HG02588 (cell line): ENCODE data around the gene KIT.
"Not testable (repeated sequence)": the region's sequence is repeated elsewhere in the genome, so short reads cannot be mapped to it uniquely, and the experiment has no call there.

Experiments
- ATAC-seq: cut with Tn5 transposase; IDR thresholded peaks from one replicate; pipeline ENCODE4 v1.9.1; 2021; ENCODE audit warnings: mild to moderate bottlenecking, moderate library complexity; ENCODE audit not compliant: unreplicated experiment

The KIT gene

DNA sequence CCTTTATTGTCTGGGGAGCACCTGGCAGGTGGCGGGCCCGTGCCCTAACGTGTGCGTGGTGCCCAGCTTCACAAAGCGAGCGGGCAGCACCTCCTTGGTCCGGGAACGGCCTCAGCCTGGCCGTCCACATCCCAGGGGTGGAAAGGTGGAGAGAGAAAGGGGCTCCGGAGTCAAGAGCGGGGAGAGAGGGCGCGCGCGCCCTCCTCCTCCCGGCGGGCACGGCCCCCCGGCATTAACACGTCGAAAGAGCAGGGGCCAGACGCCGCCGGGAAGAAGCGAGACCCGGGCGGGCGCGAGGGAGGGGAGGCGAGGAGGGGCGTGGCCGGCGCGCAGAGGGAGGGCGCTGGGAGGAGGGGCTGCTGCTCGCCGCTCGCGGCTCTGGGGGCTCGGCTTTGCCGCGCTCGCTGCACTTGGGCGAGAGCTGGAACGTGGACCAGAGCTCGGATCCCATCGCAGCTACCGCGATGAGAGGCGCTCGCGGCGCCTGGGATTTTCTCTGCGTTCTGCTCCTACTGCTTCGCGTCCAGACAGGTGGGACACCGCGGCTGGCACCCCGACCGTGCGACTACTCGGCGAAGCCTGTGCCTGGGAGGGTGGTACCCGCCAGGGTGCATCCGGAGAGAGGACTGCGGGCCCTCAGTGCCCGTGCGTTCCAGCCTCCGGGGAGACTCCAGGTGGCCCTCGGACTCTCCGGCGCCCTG lies at the start of gene KIT:
Gene KIT, plus strand, starts transcription at position 407 of the 701 bp plus-strand sequence. Its CDS starts 58 bp downstream, at position 465.
- no peak for ATAC-seq

DNA sequence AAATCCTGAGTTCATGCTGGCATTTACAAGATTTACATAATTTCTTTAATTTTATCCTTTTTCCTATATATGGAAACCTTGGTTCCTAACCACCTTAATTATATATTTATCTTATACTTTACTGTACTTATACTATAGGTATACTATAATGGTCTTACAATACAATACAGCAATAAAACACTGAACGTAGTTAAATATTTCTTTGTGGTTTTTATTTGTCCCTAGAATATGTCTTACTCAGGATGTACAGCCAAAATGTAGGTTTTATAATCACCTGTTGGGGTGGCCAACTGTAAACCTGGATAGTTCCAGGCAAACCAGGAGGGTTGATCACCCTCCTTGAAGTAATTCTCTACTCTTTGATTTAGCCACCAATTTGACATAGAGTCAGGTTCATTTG lies 48.4 kb upstream of the KIT start:
- no peak for ATAC-seq

DNA sequence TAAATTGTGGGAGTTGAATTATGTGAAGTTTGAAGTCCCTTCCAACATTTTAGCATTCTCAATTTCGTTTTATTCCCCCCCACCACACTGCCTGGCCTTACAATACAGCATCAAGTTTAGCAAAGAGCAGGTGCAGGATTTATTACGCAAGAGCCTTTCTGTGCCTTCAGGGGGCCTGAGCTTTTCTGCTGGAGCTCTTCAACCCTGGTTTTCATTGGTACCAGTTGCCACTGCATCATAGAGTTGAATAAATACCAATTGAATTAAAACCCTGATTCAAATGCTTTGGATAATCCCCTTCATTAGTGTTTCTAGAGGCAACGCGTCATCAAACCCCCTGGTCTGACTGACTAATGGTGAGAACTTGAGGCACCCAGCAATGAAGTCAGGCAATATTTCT lies 43.6 kb upstream of the KIT start:
- no peak for ATAC-seq

DNA sequence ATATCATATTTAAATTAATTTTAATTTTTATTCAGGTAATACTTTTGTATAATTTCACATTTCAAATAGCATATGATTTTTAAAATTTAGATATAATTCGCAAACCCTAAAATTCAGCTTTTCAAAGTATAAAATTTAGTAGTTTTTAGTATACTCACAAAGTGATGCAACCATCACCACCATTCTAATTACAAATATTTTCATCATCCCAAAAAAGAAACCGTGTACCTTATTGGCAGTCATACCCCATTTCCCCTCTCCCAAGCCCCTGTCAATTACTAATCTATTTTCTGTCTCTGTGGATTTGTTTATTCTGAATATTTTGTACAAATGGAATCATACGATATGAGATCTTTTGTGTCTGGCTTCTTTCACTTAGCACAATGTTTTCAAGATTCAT lies 37.0 kb upstream of the KIT start:
- no peak for ATAC-seq

DNA sequence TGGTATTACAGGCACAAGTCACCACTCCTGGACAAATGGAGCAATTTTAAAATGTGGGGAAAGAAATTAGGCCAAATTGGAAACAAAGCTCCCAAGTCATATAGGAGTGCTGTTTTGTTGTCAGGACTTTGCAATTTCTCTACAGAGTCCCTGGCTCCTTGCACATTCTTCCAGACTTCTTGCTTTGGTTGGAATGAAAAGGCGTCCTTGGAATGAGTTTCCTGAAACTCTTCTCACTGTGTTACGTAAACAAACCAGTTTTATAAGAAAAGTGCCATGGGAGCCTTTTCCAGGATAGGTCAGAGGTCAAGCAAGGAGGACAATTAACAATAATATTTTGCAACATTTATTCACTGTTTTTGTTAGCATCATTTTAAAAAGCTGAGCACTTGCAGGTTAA lies 32.4 kb upstream of the KIT start:
- no peak for ATAC-seq

- no peak for ATAC-seq
Observed at GRCh38 chr4:54626113-54626512, 31.6 kb upstream of the KIT start.

- no peak for ATAC-seq
Observed at GRCh38 chr4:54632537-54632936, 25.2 kb upstream of the KIT start.

DNA sequence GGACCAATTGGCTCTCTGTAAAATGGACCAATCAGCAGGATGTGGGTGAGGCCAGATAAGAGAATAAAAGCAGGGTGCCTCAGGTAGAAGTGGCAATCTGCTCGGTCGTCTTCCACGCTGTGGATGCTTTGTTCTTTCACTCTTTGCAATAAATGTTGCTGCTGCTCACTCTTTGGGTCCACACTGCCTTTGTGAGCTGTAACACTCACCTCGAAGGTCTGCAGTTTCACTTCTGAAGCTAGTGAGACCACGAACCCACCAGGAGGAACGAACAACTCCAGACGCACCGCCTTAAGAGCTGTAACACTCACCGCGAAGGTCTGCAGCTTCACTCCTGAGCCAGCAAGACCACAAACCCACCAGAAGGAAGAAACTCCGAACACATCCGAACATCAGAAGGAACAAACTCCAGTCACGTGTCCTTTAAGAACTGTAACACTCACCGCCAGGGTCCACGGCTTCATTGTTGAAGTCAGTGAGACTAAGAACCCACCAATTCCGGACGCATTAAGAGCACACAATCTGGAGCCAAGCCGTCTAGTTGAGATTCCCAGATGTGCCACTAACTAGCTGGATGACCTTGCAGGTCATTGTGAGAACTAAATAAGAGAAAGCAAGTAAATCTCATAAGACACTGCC lies 24.5 kb upstream of the KIT start:
- not testable (repeated sequence) for ATAC-seq

DNA sequence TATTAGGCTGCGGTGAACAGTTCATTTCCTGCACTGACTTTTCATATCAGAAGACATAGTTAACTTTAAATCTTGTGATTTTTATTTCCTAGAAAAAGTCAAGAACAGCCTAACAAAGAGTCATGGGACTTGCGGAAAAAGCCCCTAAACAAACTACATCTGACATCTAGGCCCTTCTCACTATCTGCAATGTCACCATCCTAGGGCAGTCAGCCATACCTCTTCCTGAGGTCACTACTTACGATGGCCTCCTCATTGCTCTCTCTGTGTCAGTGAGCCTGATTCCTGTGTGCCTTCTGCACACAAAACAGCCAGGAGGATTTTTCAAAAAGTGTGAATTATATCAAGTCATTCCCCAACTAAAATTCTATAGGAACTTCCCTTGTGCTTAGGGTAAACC lies 22.4 kb upstream of the KIT start:
- no peak for ATAC-seq

- no peak for ATAC-seq
Observed at GRCh38 chr4:54637325-54637724, 20.4 kb upstream of the KIT start.

- ATAC-seq: not testable (repeated sequence)
Observed at GRCh38 chr4:54641101-54641500, 16.7 kb upstream of the KIT start.

GRCh38 chr4:54643172-54643571 lies 14.6 kb upstream of the KIT start:
- ATAC-seq: no peak

DNA sequence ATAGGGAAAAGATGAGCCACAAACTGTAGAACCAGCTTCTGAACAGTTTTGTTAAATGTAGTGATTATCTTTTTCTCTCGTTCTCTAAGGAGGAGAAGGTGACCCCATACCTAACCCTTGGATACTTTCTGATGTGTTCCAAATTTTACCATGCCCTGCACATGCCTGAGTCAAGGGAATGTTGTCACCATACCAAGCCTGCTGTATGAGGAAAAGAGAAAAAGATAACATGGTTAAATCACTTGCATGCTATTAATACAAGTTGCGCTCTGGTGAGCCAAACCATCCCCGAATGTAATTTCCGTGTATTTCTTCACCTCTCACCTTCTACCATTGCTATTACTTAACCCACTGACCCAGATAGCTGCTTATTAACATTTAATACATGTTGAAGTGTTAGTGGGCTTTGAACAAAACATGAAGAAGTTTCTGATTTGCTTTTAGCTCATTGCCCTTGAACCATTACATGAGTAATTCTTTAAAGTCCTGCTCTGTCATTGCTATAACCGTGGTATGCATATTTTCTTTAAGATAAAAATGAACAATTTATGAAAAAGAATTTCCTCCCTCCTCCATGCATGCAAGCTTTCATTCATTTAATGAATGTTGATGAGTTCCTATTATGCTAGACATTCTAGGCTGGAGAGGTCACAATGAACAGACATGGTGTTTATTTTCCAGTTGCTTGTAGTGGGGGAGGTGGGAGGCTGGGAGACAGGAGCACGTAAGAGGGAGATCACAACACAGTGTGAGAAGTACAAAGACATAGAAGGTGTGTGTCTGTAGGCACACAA lies 13.6 kb upstream of the KIT start:
- no peak for ATAC-seq

GRCh38 chr4:54645830-54646229 lies 11.9 kb upstream of the KIT start:
- no peak for ATAC-seq

- no peak for ATAC-seq
Observed at GRCh38 chr4:54647070-54647469, 10.7 kb upstream of the KIT start.

GRCh38 chr4:54651050-54651449 lies 6.7 kb upstream of the KIT start:
- no peak for ATAC-seq

GRCh38 chr4:54654753-54655152 lies 3.0 kb upstream of the KIT start:
- no peak for ATAC-seq

DNA sequence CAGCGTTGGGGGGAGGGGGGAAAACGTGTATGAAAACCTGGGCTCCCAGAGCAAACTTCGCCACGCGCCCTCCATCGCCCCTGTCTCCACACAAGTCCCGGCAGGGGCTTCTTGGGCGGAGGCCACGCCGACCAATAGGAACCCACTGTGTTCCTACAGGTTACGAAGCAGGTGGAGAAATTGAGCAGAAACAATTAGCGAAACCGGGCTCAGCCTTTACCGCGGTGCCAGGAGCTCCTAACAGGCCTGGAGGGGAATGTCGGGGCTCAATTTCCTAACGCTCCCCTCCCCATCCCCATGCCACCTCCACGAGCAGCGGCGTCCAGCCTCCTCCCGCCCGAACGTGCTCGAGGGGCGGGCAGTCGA lies 589 bp upstream of the KIT start:
- ATAC-seq: no peak

- ATAC-seq: no peak
Observed at GRCh38 chr4:54658252-54659093, 716 bp downstream of the KIT start.

GRCh38 chr4:54659313-54659712 lies 1.6 kb downstream of the KIT start:
- ATAC-seq: no peak
